Measurements from ENCODE around the gene SSTR3. TPM values are rescaled to one million over a fixed set of nuclear protein-coding genes. Genes with fewer than 3 reads are reported as not detected.

Gene SSTR3
- total and polyA plus RNA-seq, 2 experiments from 2014 or later, result 0.06 TPM; not detected in 1

- H3K9me3 ChIP-seq (ENCODE audit: low read depth), result no peaks in the 10 kb centered on the region
- H3K27me3 ChIP-seq, result no peaks in the 10 kb centered on the region
- H3K36me3 ChIP-seq, result no peaks in the 10 kb centered on the region
- no peak overlapping the region for H3K27ac ChIP-seq
- no peak for DNase-seq (ENCODE audit: low read depth in 1 of 2, low spot score in 1 of 2)
- H3K4me1 ChIP-seq (ENCODE audit: low read depth), result no peaks in the 10 kb centered on the region
- H3K4me3 ChIP-seq, result no peak overlapping the region
- no peak for TF ChIP-seq CTCF (IDR thresholded peaks at IDR 0.05; ENCODE audit: low read depth, low read length)
These were observed 56.3 kb downstream of the SSTR3 start for GRCh38 chr22:37155971-37156370.

- Histone ChIP-seq H3K4me3 (no peak overlapping the region), H3K27me3 (no peaks in the 10 kb centered on the region), H3K9me3 (ENCODE audit: low read depth) (no peaks in the 10 kb centered on the region), H3K36me3 (no peaks in the 10 kb centered on the region), H3K27ac (no peak overlapping the region), H3K4me1 (ENCODE audit: low read depth) (no peaks in the 10 kb centered on the region)
- no peak for TF ChIP-seq CTCF (IDR thresholded peaks at IDR 0.05; ENCODE audit: low read depth, low read length)
- peak in 1 of 2 donors; percentile 33 for DNase-seq (ENCODE audit: low read depth in 1 of 2, low spot score in 1 of 2)
These were observed 57.2 kb downstream of the SSTR3 start for GRCh38 chr22:37154925-37155712.

Other genes with a start within 250 kb of the SSTR3 start
- 63.8 and 78.0 TPM in 2 replicates for gene TST, start 193.0 kb downstream of the SSTR3 start, total RNA-seq
- gene TST, start 193.0 kb downstream of the SSTR3 start, polyA plus RNA-seq, result 34.8 and 36.2 TPM in 2 replicates
- 152 and 155 TPM in 2 replicates for gene MPST, start 192.7 kb downstream of the SSTR3 start, total RNA-seq
- 86.0 and 135 TPM in 2 replicates for gene MPST, start 192.7 kb downstream of the SSTR3 start, polyA plus RNA-seq
- 38.4 and 39.1 TPM in 2 replicates for gene KCTD17, start 160.7 kb downstream of the SSTR3 start, total RNA-seq
- 49.5 and 54.0 TPM in 2 replicates for gene KCTD17, start 160.7 kb downstream of the SSTR3 start, polyA plus RNA-seq
- not detected in 2 replicates for gene TMPRSS6, start 102.8 kb downstream of the SSTR3 start, total RNA-seq
- 0.11 and 0.26 TPM in 2 replicates for gene TMPRSS6, start 102.8 kb downstream of the SSTR3 start, polyA plus RNA-seq
- 0.18 TPM in 1 of 2 replicates, not detected in the other for gene IL2RB, start 62.6 kb downstream of the SSTR3 start, total RNA-seq
- gene IL2RB, start 62.6 kb downstream of the SSTR3 start, polyA plus RNA-seq, result 0.50 TPM in 1 of 2 replicates, not detected in the other
- 9.8 and 16.4 TPM in 2 replicates for gene C1QTNF6, start 24.2 kb downstream of the SSTR3 start, total RNA-seq
- 6.4 and 10.4 TPM in 2 replicates for gene C1QTNF6, start 24.2 kb downstream of the SSTR3 start, polyA plus RNA-seq
- 1.8 and 2.0 TPM in 2 replicates for gene RAC2, start 31.8 kb upstream of the SSTR3 start, total RNA-seq
- gene RAC2, start 31.8 kb upstream of the SSTR3 start, polyA plus RNA-seq, result 0.98 and 1.7 TPM in 2 replicates
- gene CYTH4, start 70.0 kb upstream of the SSTR3 start, total RNA-seq, result not detected in 2 replicates
- gene CYTH4, start 70.0 kb upstream of the SSTR3 start, polyA plus RNA-seq, result not detected in 2 replicates
- 0.09 and 0.11 TPM in 2 replicates for gene ELFN2, start 215.0 kb upstream of the SSTR3 start, total RNA-seq
- gene ELFN2, start 215.0 kb upstream of the SSTR3 start, polyA plus RNA-seq, result not detected in 2 replicates

Data from cardiac muscle cell (in vitro differentiated cells and primary cell).